B cell (primary cell): ENCODE data around the gene TSEN2. TPM values are rescaled to one million over a fixed set of nuclear protein-coding genes. Genes with fewer than 3 reads are reported as not detected.

Source experiments
- ATAC-seq: fragments of 200-7000 bp; cut with Tn5 transposase; one replicate; pipeline ENCODE4 v1.10.0; 2021; ENCODE audit warnings: low read depth, mild to moderate bottlenecking, moderate number of reproducible peaks, moderate library complexity
- CTCF ChIA-PET: fragments of 350-600 bp; sonication (Branson Sonifier 250); formaldehyde crosslinking; loops from one replicate; lab custom pipeline; 2021; ENCODE audit warnings: antibody characterized with exemption, inconsistent platforms; lab: Charles Lee
- POLR2A ChIA-PET: fragments of 350-600 bp; sonication (Branson Sonifier 250); formaldehyde crosslinking; loops from one replicate; lab custom pipeline; 2021; ENCODE audit warnings: antibody characterized with exemption; lab: Charles Lee
- DNase-seq: peaks from one replicate; pipeline ENCODE4 v3.0.0; 2013
- H2AFZ ChIP-seq: 2 replicates; pipeline ENCODE4 v1.6.1; 2012; ENCODE audit warnings: mild to moderate bottlenecking, low read depth, low read length; ENCODE audit not compliant: insufficient read depth, poor library complexity, severe bottlenecking
- H3K27ac ChIP-seq, 2 donors: 1 replicate in 1 of 2; 2 replicates in 1 of 2; pipeline ENCODE4 v1.5.1; 2012 to 2013; ENCODE audit warnings: low read length in 2 of 2, mild to moderate bottlenecking in 2 of 2, moderate library complexity in 1 of 2
- H3K27me3 ChIP-seq, 4 experiments: fragments of 200-600 bp in 1 of 4; sonication (generic) in 1 of 4; replicated peaks in 1 of 4; 1 replicate in 2 of 4; 2 replicates in 2 of 4; pipeline versions ENCODE4 v1.6.1 to v1.7.0; 2013 to 2016; ENCODE audit warnings: low read length in 3 of 4, mild to moderate bottlenecking in 2 of 4, mixed read lengths in 1 of 4, moderate library complexity in 1 of 4; ENCODE audit not compliant: insufficient read depth in 4 of 4, control insufficient read depth in 3 of 4; ENCODE audit errors: control extremely low read depth in 1 of 4
- H3K36me3 ChIP-seq, 2 experiments: replicated peaks in 1 of 2; 1 replicate in 1 of 2; 2 replicates in 1 of 2; pipeline versions ENCODE4 v1.6.1 to v1.7.1; 2013; ENCODE audit warnings: low read length in 1 of 2; ENCODE audit not compliant: insufficient read depth in 2 of 2, control insufficient read depth in 1 of 2; ENCODE audit errors: control extremely low read depth in 1 of 2, extremely low read depth in 1 of 2
- H3K4me1 ChIP-seq, 2 donors: fragments of 200-600 bp in 1 of 2; sonication (generic) in 1 of 2; 1 replicate in 1 of 2; 2 replicates in 1 of 2; pipeline versions ENCODE4 v1.5.1 to v1.6.1; 2013 to 2017; ENCODE audit warnings: low read length in 2 of 2; ENCODE audit not compliant: control insufficient read depth in 2 of 2, insufficient read depth in 2 of 2
- H3K4me2 ChIP-seq: replicated peaks from 2 replicates; pipeline ENCODE3; 2012; ENCODE audit warnings: mild to moderate bottlenecking, low read depth, low read length; ENCODE audit not compliant: poor library complexity, severe bottlenecking
- H3K4me3 ChIP-seq, 5 experiments: fragments of 200-600 bp in 1 of 5; sonication (generic) in 1 of 5; 1 replicate in 3 of 5; 2 replicates in 2 of 5; pipeline versions ENCODE4 v1.5.1 to v1.7.0; 2011 to 2016; ENCODE audit warnings: low read length in 4 of 5, mild to moderate bottlenecking in 4 of 5, low read depth in 2 of 5, control low read depth in 1 of 5, moderate library complexity in 1 of 5; ENCODE audit not compliant: insufficient read depth in 1 of 5; ENCODE audit errors: control extremely low read depth in 1 of 5, extremely low read depth in 1 of 5
- H3K79me2 ChIP-seq: fragments of 200-600 bp; sonication (generic); one replicate; pipeline ENCODE4 v1.6.0; 2016; ENCODE audit warnings: low read length; ENCODE audit not compliant: control insufficient read depth, insufficient read depth
- H3K9ac ChIP-seq: fragments of 200-600 bp; sonication (generic); 2 replicates; pipeline ENCODE4 v1.6.1; 2017; ENCODE audit warnings: mild to moderate bottlenecking, low read length, moderate library complexity
- H3K9me3 ChIP-seq, 3 donors: one replicate each; pipeline versions ENCODE4 v1.6.1 to v1.7.1; 2013; ENCODE audit warnings: low read length in 2 of 3; ENCODE audit not compliant: control insufficient read depth in 2 of 3, insufficient read depth in 1 of 3; ENCODE audit errors: control extremely low read depth in 1 of 3
- H4K20me1 ChIP-seq: 2 replicates; pipeline ENCODE4 v1.6.0; 2012; ENCODE audit warnings: mild to moderate bottlenecking, low read length; ENCODE audit not compliant: insufficient read depth, control insufficient read depth, poor library complexity, severe bottlenecking
- H3K27ac Mint-ChIP-seq: one replicate; pipeline ENCODE4 v1.8.0; 2021; ENCODE audit warnings: mixed read lengths
- H3K27me3 Mint-ChIP-seq: one replicate; pipeline ENCODE4 v1.8.0; 2021; ENCODE audit warnings: mixed read lengths
- H3K4me1 Mint-ChIP-seq: one replicate; pipeline ENCODE4 v1.8.0; 2021; ENCODE audit warnings: mixed read lengths
- H3K4me3 Mint-ChIP-seq: one replicate; pipeline ENCODE4 v1.8.0; 2021; ENCODE audit warnings: mixed read lengths
- H3K9me3 Mint-ChIP-seq: one replicate; pipeline ENCODE4 v1.8.0; 2022; ENCODE audit warnings: mixed read lengths; ENCODE audit not compliant: insufficient read depth
- EZH2 ChIP-seq: IDR thresholded peaks from 2 replicates; pipeline ENCODE4 v1.6.1; 2012; ENCODE audit warnings: borderline replicate concordance, low read depth, mild to moderate bottlenecking, moderate library complexity, low read length; ENCODE audit not compliant: insufficient read depth, poor library complexity, severe bottlenecking
- WGBS: methylation state at CpG from one replicate; pipeline ENCODE4 v1.1.5; 2013; ENCODE audit warnings: missing lambda C conversion rate; ENCODE audit not compliant: insufficient coverage; 5-methylcytosine and 5-hydroxymethylcytosine counted together
- intact Hi-C: fragments of 100-400 bp; cut with micrococcal nuclease; formaldehyde crosslinking; loops from one replicate; pipeline ENCODE4 v1.10.0; 2022
- polyA plus RNA-seq: library from polyadenylated mRNA; depleted of rRNA; stranded (reverse); fragments of >200 nt; gene quantifications from 2 replicates; pipeline ENCODE4 v1.2.3, GENCODE V29; 2012
- total RNA-seq, 2 donors: library from RNA; stranded (reverse); fragments of 120-200 nt in 1 of 2; gene quantifications; 1 replicate in 1 of 2; 2 replicates in 1 of 2; pipeline versions ENCODE4 v1.2.3 to v1.2.4, GENCODE V29; 2013 to 2022
- TF ChIP-seq, protein P1 (sequence below): fragments of 200-600 bp; IDR thresholded peaks from one replicate; pipeline ENCODE4 v1.8.0; 2022; ENCODE audit warnings: antibody characterized with exemption, mild to moderate bottlenecking

Gene TSEN2
- total and polyA plus RNA-seq, 2 donors (not counting 1 experiment from before 2014, with no cell fraction given): 13.4 to 17.6 TPM

DNA sequence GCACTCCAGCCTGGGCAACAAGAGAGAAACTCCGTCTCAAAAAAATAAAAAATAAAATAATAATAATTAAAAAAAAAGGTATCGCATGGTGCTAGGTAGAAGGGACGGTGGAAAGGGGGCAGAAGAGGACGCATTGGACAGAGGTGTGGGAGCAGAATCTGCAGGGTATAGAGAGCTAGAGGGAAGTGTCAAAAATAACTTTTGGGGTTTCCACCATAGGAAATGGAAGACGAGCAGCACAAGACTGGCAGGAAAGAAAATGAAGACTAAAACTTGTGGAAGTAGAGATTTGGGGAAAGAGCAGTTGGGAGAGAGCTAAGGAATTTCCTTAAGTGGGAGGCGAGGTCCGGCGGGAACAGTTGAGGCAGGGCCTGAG is 72.0 kb downstream of the TSEN2 start:
- ChIA-PET CTCF (interaction anchor here (1.3 kb wide), 1 partner anchor 285 kb away, joined by 3 read pairs; the partner anchor contains the start of gene RPL32), POLR2A (no interaction called here)
- H3K27me3 ChIP-seq: peaks cover 0 to 20% (median 5%) of the 10 kb centered on the region in 4 experiments
- TF ChIP-seq, protein P1, sequence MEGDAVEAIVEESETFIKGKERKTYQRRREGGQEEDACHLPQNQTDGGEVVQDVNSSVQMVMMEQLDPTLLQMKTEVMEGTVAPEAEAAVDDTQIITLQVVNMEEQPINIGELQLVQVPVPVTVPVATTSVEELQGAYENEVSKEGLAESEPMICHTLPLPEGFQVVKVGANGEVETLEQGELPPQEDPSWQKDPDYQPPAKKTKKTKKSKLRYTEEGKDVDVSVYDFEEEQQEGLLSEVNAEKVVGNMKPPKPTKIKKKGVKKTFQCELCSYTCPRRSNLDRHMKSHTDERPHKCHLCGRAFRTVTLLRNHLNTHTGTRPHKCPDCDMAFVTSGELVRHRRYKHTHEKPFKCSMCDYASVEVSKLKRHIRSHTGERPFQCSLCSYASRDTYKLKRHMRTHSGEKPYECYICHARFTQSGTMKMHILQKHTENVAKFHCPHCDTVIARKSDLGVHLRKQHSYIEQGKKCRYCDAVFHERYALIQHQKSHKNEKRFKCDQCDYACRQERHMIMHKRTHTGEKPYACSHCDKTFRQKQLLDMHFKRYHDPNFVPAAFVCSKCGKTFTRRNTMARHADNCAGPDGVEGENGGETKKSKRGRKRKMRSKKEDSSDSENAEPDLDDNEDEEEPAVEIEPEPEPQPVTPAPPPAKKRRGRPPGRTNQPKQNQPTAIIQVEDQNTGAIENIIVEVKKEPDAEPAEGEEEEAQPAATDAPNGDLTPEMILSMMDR: no peak
- TF ChIP-seq EZH2: no peak
- H3K4me3 ChIP-seq: peak overlapping the region; percentile 69 to 91 (median 87)
- WGBS: 0% methylated on average over 7 of the region's 8 CpGs
- peak overlapping the region in 1 of 2 donors; percentile 92 for H3K27ac ChIP-seq
- DNase-seq: no peak
- peak overlapping the region; percentile 100 for H2AFZ ChIP-seq
- peak overlapping the region; percentile 91 for H3K4me2 ChIP-seq
- intact Hi-C loops: loop anchor here (2.0 to 5.0 kb wide), 3 partner anchors 709 to 1566 kb away; partner anchors contain the start of genes ATG7, CHCHD4 and TAMM41
- ATAC-seq: no peak
- peaks cover 40 to 41% of the 10 kb centered on the region in 2 donors for H3K4me1 ChIP-seq
- peak overlapping the region; percentile 91 for H3K4me3 Mint-ChIP-seq
- peaks cover 44% of the 10 kb centered on the region for H3K79me2 ChIP-seq
- peaks cover 23% of the 10 kb centered on the region for H3K27me3 Mint-ChIP-seq
- no peaks in the 10 kb centered on the region for H3K9me3 Mint-ChIP-seq
- peaks cover 55% of the 10 kb centered on the region for H3K4me1 Mint-ChIP-seq
- H3K36me3 ChIP-seq: no peaks in the 10 kb centered on the region
- peak overlapping the region; percentile 84 for H3K27ac Mint-ChIP-seq
- peak overlapping the region; percentile 91 for H3K9ac ChIP-seq
- peaks cover 14% of the 10 kb centered on the region for H4K20me1 ChIP-seq
- no peaks in the 10 kb centered on the region for H3K9me3 ChIP-seq

GRCh38 chr3:12556690-12557472 is 72.6 kb downstream of the TSEN2 start, which contains the start of gene MKRN2:
MKRN2 (plus strand) TSS chr3:12557087; CDS start chr3:12557151, 64 bp downstream.
- ChIA-PET CTCF (interaction anchor here (1.3 kb wide), 1 partner anchor 284 kb away, joined by 3 read pairs; the partner anchor contains the start of gene RPL32), POLR2A (no interaction called here)
- Histone ChIP-seq H3K4me1 (peaks cover 40 to 41% of the 10 kb centered on the region in 2 donors), H3K36me3 (no peaks in the 10 kb centered on the region), H2AFZ (peak within 1 kb of the TSS; percentile 100), H3K79me2 (peaks cover 50% of the 10 kb centered on the region), H3K27ac (peak within 1 kb of the TSS; percentile 91 to 92), H3K27me3 (peaks cover 0 to 17% (median 5%) of the 10 kb centered on the region in 4 experiments), H3K4me2 (peak within 1 kb of the TSS; percentile 91), H3K9ac (peak within 1 kb of the TSS; percentile 91), H4K20me1 (peaks cover 18% of the 10 kb centered on the region), H3K4me3 (peak within 1 kb of the TSS; percentile 85 to 91 (median 90)), H3K9me3 (no peaks in the 10 kb centered on the region)
- no peaks in the 10 kb centered on the region for H3K9me3 Mint-ChIP-seq
- H3K4me3 Mint-ChIP-seq: peak within 1 kb of the TSS; percentile 91
- peaks cover 23% of the 10 kb centered on the region for H3K27me3 Mint-ChIP-seq
- DNase-seq (peak; percentile 91), ATAC-seq (peak; percentile 96)
- TF ChIP-seq EZH2: no peak
- TF ChIP-seq, protein P1: no peak
- peak within 1 kb of the TSS; percentile 84 for H3K27ac Mint-ChIP-seq
- WGBS: under 1% methylated on average over 77 of the region's 77 CpGs
- intact Hi-C loops: loop anchor here (1.0 to 5.0 kb wide), 6 partner anchors 73 to 1565 kb away; partner anchors contain the start of genes ATG7, CHCHD4, RAF1 and RPL32
- H3K4me1 Mint-ChIP-seq: peaks cover 60% of the 10 kb centered on the region
